HG03060 (cell line): ENCODE results near the gene NUDT4.

ENCODE experiments used
- ATAC-seq: cut with Tn5 transposase; IDR thresholded peaks from one replicate; pipeline ENCODE4 v1.9.1; 2021; ENCODE audit warnings: low read depth, moderate number of reproducible peaks; ENCODE audit not compliant: unreplicated experiment

NUDT4 gene

DNA sequence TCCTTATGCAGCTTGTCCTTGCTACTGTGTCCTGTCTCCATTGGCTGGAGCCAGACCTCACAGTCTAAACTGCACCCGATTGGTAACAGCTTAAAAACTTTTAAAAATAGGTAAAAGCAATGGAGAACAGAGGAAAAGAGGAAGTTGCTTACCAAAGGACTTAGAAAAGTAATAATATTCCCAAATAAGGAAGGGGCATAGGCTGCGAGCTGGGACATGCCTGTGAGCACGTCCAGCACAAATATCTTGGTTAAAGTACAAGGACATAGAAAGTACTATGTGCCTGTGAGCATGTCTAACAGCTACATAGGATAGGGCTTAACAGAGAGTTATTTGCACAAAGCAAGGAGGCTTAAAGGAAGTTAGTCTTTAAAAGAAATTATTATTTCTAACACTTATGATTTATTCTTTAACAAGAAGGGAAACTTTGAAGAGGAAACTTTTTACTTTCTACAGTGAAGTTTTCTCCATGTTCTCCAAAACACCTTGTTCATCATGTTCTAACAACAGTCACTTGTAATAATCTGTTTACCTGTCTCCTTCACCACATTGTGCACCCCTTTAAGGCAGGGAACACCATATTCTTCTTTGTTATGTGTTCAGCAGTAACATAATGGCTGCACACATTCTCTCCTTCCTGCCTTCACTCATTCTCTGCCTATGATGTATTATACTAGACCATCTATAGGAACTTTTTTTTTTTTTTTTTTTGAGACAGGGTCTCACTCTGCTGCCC lies 73.9 kb downstream of the NUDT4 start:
- ATAC-seq, result no peak

- ATAC-seq, result no peak
Measured at GRCh38 chr12:93453633-93454032, 75.9 kb downstream of the NUDT4 start.

GRCh38 chr12:93456077-93456476 lies 78.4 kb downstream of the NUDT4 start:
- ATAC-seq, result no peak
